ENCODE measurements around the gene AATK.

Gene AATK

DNA sequence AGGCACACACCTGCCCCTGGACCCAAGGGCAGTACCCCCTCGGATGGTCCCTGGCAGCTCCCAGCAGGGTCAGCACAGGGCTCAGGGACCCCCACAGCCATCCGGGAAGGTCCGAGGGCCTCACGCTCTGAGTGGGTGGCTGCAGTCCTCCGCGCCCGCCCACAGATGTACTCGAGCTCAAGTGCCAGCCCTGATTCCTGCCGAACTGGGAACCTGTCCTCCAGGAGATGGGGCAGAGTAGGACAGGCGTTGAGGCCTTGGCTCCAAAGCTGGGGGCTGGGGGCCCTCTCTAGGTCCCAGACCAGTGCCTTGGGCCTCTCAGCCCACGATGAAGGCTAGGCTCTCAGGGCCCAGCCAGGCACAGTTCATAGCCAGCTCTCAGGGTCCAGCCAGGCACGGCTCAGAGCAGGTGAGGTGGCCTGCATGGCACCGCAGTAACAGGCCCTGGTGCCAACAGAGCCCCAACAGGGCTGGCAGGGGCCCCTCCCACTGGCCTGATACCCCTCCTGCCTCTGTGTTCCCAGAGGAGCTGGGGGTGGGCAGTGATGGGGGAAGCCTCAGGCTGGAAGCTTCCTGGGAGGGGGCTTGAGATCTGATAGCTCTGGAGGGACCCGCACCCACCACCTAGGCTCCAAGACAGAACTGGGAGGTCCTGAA is 36.2 kb downstream of the AATK start:
- Histone ChIP-seq H3K4me3 (ENCODE audit: low read depth, low read length) (no peak overlapping the region), H3K4me1 (peaks cover 15% of the 10 kb centered on the region), H3K27me3 (no peaks in the 10 kb centered on the region), H3K9me3 (no peaks in the 10 kb centered on the region), H3K36me3 (no peaks in the 10 kb centered on the region)
- no peak for DNase-seq
- TF ChIP-seq, protein P1, sequence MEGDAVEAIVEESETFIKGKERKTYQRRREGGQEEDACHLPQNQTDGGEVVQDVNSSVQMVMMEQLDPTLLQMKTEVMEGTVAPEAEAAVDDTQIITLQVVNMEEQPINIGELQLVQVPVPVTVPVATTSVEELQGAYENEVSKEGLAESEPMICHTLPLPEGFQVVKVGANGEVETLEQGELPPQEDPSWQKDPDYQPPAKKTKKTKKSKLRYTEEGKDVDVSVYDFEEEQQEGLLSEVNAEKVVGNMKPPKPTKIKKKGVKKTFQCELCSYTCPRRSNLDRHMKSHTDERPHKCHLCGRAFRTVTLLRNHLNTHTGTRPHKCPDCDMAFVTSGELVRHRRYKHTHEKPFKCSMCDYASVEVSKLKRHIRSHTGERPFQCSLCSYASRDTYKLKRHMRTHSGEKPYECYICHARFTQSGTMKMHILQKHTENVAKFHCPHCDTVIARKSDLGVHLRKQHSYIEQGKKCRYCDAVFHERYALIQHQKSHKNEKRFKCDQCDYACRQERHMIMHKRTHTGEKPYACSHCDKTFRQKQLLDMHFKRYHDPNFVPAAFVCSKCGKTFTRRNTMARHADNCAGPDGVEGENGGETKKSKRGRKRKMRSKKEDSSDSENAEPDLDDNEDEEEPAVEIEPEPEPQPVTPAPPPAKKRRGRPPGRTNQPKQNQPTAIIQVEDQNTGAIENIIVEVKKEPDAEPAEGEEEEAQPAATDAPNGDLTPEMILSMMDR (IDR thresholded peaks at IDR 0.05; ENCODE audit: low read depth, low read length), result no peak

DNA sequence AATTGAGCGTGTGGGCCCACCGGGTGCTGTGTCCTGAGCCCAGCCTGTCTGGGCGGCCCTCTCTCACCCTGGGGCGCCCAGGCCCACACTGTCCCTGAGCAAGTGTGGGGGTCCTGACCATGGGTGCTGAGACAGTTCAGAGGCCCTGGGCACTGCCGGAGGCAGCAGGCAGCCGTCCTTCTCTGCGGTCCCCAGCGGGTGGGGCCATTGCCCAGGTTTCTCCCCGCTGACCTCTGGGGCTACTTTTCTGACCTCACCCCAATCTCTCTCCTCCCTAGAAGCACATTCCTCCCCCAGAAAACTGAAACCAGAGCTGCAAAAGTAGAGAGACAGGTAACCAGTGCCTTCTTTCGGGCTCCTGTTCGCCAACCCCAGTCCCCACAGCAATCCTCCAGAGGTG is 36.7 kb downstream of the AATK start:
- Histone ChIP-seq H3K4me3 (ENCODE audit: low read depth, low read length) (no peak overlapping the region), H3K4me1 (peaks cover 15% of the 10 kb centered on the region), H3K27me3 (no peaks in the 10 kb centered on the region), H3K9me3 (no peaks in the 10 kb centered on the region), H3K36me3 (no peaks in the 10 kb centered on the region)
- TF ChIP-seq, protein P1 (IDR thresholded peaks at IDR 0.05; ENCODE audit: low read depth, low read length), result peak; percentile 27
- no peak for DNase-seq

DNA sequence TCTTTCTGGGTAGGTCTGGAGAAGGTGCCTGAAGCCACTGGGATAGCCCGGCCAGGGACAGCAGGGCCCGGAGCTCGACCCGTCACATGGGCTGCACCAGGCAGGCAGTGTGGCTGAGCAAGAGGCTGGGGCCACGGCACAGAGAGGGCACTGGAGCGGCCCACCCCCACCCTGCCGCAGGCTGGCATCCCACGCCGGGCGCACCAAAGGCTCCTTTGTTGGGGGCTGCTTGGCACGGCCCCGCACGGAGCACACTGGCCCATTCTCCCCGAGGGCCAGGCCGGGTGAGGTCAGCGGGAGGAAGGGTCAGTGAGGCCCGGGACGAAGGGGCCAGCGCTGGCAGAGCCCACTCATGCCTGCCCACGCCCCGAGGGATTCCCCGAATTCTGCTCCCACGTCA is 37.2 kb downstream of the AATK start:
- TF ChIP-seq, protein P1 (IDR thresholded peaks at IDR 0.05; ENCODE audit: low read depth, low read length), result no peak
- no peaks in the 10 kb centered on the region for H3K36me3 ChIP-seq
- H3K4me1 ChIP-seq, result peaks cover 15% of the 10 kb centered on the region
- H3K9me3 ChIP-seq, result no peaks in the 10 kb centered on the region
- H3K27me3 ChIP-seq, result no peaks in the 10 kb centered on the region
- H3K4me3 ChIP-seq (ENCODE audit: low read depth, low read length), result no peak overlapping the region
- DNase-seq, result no peak

DNA sequence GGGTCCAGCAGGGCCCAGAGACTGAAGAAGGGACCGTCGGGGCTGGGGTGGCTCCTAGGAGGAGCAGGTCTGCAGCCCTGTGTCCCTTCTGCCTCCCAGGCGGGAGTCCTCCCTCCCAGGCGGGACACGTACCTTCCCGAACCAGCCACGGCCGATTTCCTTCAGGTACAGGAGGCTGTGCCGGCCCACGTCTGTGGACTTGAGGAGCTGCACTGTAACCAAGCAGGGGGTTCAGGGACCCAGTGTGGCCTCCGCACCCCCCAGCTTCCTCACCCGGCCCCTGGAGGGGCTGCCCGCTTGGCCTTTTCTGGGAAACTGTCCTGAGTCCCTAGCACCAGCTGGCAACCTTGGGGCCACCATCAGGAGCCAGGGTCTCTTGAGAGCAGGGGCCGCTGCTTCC is 37.7 kb downstream of the AATK start:
- Histone ChIP-seq H3K36me3 (no peaks in the 10 kb centered on the region), H3K27me3 (no peaks in the 10 kb centered on the region), H3K4me3 (ENCODE audit: low read depth, low read length) (no peak overlapping the region), H3K4me1 (peaks cover 15% of the 10 kb centered on the region), H3K9me3 (no peaks in the 10 kb centered on the region)
- TF ChIP-seq, protein P1 (IDR thresholded peaks at IDR 0.05; ENCODE audit: low read depth, low read length), result no peak
- no peak for DNase-seq

DNA sequence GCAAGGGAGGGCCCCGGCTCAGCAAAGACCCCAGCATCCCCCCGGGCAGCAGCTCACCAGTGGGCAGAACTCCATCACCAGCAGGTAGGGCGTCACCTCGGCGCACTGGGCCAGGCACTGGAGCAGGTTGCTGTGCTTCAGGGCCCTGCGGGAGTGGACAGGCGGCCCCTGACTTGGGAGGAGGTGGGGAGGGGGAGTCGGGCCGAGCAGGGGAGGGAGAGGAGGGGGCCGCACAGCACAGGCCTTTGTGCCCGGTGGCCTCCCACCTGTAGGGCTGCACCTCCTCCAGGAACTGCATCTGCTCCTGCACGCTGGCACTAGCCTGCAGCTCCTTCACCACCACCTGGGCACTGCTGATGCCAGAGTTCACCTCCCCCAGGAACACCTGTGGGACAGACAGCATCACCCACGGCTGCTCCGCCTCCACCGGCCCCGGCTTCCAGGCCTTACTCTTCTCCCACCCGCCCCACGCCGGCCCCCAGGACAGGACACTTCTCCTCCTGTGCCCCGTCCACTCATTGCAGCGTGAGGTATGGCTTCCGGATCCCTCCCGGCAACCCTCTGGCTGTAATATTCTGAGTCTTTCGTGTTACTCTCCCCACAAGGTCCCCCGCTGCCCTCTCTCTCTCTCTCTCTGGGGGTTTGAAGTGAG is 38.4 kb downstream of the AATK start:
- Histone ChIP-seq H3K4me1 (peaks cover 15% of the 10 kb centered on the region), H3K36me3 (no peaks in the 10 kb centered on the region), H3K4me3 (ENCODE audit: low read depth, low read length) (no peak overlapping the region), H3K27me3 (no peaks in the 10 kb centered on the region), H3K9me3 (no peaks in the 10 kb centered on the region)
- DNase-seq, result no peak
- TF ChIP-seq, protein P1 (IDR thresholded peaks at IDR 0.05; ENCODE audit: low read depth, low read length), result no peak

DNA sequence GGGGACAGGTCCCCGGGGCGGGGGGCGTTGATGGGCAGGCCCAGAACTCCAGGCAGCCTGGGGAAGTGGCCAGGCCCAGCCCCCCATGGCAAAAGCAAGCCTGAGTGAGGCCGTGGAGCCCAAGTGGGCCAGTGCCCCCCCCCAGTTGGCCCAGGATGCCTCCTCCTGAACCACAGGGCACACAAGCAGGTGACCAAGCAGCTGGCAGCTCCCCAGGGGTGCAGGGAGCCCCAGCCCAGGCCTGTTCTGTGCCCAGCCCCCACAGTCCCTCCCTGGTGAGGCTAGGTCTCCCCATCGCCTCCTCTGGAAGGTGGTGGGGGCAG is 38.9 kb downstream of the AATK start:
- no peak overlapping the region for H3K4me3 ChIP-seq (ENCODE audit: low read depth, low read length)
- H3K27me3 ChIP-seq, result no peaks in the 10 kb centered on the region
- H3K4me1 ChIP-seq, result peaks cover 15% of the 10 kb centered on the region
- TF ChIP-seq, protein P1 (IDR thresholded peaks at IDR 0.05; ENCODE audit: low read depth, low read length), result no peak
- DNase-seq, result no peak
- H3K36me3 ChIP-seq, result no peaks in the 10 kb centered on the region
- H3K9me3 ChIP-seq, result no peaks in the 10 kb centered on the region

Data from BE2C (cell line).